ENCODE measurements around the gene NRP2. TPM values are rescaled to one million over a fixed set of nuclear protein-coding genes. Genes with fewer than 3 reads are reported as not detected.

NRP2 gene
- total and polyA plus RNA-seq, 9 donors, result 47.9 to 143 (median 106) TPM

DNA sequence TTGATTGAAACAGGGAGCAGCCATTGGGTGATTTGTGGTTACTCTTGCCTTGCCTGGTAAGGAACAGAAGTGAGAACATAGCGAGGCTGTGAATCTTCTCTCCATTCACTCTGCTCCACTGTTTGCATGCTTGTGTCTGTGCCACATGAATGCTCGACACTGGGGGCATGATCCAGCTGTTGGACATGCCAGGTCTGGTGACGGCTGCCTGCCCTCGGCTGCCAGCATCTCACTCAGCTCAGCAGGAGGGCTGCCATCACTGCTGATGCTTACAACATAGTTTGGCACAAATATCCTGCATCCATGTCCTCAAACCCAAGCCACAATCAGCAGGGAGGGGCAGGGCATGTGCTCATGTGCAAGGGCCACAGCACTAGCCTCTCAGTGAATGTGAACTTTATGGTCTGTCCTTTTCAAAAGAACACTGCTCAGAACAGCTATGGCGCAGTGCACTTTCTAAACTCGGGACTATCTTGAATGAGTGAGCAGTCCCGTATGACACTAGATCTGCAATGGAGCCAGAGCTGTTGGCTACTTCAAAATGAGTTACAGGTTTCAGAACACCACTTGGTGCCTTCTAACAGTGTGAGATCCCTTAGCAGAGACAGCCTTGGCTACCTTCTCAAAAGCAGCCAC is 126.3 kb downstream of the NRP2 start:
- DNase-seq, result no peak
- 87 to 91% (median 88%) methylated on average over 7 of the region's 7 CpGs for WGBS, 3 donors

GRCh38 chr2:205811387-205811786 is 129.1 kb downstream of the NRP2 start:
- no peaks in the 10 kb centered on the region for H3K27me3 ChIP-seq
- no peaks in the 10 kb centered on the region for H3K9me3 ChIP-seq
- TF ChIP-seq, protein P1, sequence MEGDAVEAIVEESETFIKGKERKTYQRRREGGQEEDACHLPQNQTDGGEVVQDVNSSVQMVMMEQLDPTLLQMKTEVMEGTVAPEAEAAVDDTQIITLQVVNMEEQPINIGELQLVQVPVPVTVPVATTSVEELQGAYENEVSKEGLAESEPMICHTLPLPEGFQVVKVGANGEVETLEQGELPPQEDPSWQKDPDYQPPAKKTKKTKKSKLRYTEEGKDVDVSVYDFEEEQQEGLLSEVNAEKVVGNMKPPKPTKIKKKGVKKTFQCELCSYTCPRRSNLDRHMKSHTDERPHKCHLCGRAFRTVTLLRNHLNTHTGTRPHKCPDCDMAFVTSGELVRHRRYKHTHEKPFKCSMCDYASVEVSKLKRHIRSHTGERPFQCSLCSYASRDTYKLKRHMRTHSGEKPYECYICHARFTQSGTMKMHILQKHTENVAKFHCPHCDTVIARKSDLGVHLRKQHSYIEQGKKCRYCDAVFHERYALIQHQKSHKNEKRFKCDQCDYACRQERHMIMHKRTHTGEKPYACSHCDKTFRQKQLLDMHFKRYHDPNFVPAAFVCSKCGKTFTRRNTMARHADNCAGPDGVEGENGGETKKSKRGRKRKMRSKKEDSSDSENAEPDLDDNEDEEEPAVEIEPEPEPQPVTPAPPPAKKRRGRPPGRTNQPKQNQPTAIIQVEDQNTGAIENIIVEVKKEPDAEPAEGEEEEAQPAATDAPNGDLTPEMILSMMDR (IDR thresholded peaks at IDR 0.05), result no peak
- TF ChIP-seq EP300 (IDR thresholded peaks at IDR 0.05) (no peak), POLR2A (IDR thresholded peaks at IDR 0.05) (no peak)
- no peak for DNase-seq
- no peaks in the 10 kb centered on the region for H3K4me1 ChIP-seq (ENCODE audit: insufficient read depth)
- no peaks in the 10 kb centered on the region for H3K36me3 ChIP-seq
- no peak overlapping the region for H3K27ac ChIP-seq
- intact Hi-C loops (cut with DNase I), result no loop called here
- H3K4me3 ChIP-seq, result no peak overlapping the region
- WGBS, 3 donors, result 86 to 97% (median 97%) methylated on average over 1 of the region's 1 CpG

More for the DNA sequence above, 126.3 kb downstream of the NRP2 start:
- Histone ChIP-seq H3K4me3 (no peak overlapping the region), H3K27ac (no peak overlapping the region), H3K9me3 (no peaks in the 10 kb centered on the region), H3K36me3 (no peaks in the 10 kb centered on the region), H3K4me1 (ENCODE audit: insufficient read depth) (no peaks in the 10 kb centered on the region), H3K27me3 (no peaks in the 10 kb centered on the region)
- intact Hi-C loops (cut with DNase I), result no loop called here
- TF ChIP-seq EP300 (IDR thresholded peaks at IDR 0.05) (no peak), POLR2A (IDR thresholded peaks at IDR 0.05) (no peak)
- TF ChIP-seq, protein P1 (IDR thresholded peaks at IDR 0.05), result no peak

GRCh38 chr2:205814039-205814364 is 131.7 kb downstream of the NRP2 start:
- TF ChIP-seq, protein P1 (IDR thresholded peaks at IDR 0.05), result no peak
- no peak for TF ChIP-seq EP300 (IDR thresholded peaks at IDR 0.05)
- TF ChIP-seq POLR2A (IDR thresholded peaks at IDR 0.05), result no peak
- Histone ChIP-seq H3K9me3 (no peaks in the 10 kb centered on the region), H3K4me1 (ENCODE audit: insufficient read depth) (no peaks in the 10 kb centered on the region), H3K36me3 (no peaks in the 10 kb centered on the region), H3K27ac (no peak overlapping the region), H3K27me3 (no peaks in the 10 kb centered on the region), H3K4me3 (no peak overlapping the region)
- intact Hi-C loops (cut with DNase I), result no loop called here
- WGBS, 3 donors, result 92 to 97% (median 95%) methylated on average over 1 of the region's 1 CpG
- DNase-seq, result no peak

- Histone ChIP-seq H3K27ac (no peak overlapping the region), H3K27me3 (no peaks in the 10 kb centered on the region), H3K9me3 (no peaks in the 10 kb centered on the region), H3K4me3 (no peak overlapping the region), H3K36me3 (no peaks in the 10 kb centered on the region), H3K4me1 (ENCODE audit: insufficient read depth) (no peaks in the 10 kb centered on the region)
- intact Hi-C loops (cut with DNase I), result no loop called here
- 76 to 77% (median 76%) methylated on average over 3 of the region's 3 CpGs for WGBS, 3 donors
- DNase-seq, result no peak
- TF ChIP-seq, protein P1 (IDR thresholded peaks at IDR 0.05), result no peak
- no peak for TF ChIP-seq POLR2A (IDR thresholded peaks at IDR 0.05)
- TF ChIP-seq EP300 (IDR thresholded peaks at IDR 0.05), result no peak
Observed at GRCh38 chr2:205815673-205816072, 133.4 kb downstream of the NRP2 start.

Data from ovary (tissue), 9 donors.